Measurements from ENCODE around the gene ELOVL6.

DNA sequence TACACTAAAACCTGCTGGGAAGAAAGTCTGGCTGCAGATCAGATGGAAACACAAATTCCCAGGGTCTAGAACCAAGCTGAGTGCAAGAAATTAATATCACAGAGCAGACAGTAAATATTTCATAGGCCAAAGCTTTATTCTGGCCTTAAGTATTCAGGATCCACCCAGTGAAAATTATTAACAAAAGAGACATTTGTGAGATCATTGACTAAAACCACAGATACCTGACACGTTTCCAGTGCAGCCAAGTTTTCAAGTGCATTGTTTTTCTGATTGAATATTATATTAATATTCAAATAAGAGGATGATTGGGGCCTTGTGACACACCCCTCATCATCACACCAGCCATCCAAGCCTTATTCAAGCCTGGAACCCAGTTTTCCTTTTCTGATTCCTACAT, 10.3 kb downstream of the ELOVL6 start:
- no peak for TF ChIP-seq POLR2A (IDR thresholded peaks at IDR 0.05)
- TF ChIP-seq, protein P1, sequence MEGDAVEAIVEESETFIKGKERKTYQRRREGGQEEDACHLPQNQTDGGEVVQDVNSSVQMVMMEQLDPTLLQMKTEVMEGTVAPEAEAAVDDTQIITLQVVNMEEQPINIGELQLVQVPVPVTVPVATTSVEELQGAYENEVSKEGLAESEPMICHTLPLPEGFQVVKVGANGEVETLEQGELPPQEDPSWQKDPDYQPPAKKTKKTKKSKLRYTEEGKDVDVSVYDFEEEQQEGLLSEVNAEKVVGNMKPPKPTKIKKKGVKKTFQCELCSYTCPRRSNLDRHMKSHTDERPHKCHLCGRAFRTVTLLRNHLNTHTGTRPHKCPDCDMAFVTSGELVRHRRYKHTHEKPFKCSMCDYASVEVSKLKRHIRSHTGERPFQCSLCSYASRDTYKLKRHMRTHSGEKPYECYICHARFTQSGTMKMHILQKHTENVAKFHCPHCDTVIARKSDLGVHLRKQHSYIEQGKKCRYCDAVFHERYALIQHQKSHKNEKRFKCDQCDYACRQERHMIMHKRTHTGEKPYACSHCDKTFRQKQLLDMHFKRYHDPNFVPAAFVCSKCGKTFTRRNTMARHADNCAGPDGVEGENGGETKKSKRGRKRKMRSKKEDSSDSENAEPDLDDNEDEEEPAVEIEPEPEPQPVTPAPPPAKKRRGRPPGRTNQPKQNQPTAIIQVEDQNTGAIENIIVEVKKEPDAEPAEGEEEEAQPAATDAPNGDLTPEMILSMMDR (IDR thresholded peaks at IDR 0.05 in 4 of 5, conservative IDR thresholded peaks at IDR 0.05 in 1 of 5): no peak
